ENCODE measurements around the gene PRPSAP1.

DNA sequence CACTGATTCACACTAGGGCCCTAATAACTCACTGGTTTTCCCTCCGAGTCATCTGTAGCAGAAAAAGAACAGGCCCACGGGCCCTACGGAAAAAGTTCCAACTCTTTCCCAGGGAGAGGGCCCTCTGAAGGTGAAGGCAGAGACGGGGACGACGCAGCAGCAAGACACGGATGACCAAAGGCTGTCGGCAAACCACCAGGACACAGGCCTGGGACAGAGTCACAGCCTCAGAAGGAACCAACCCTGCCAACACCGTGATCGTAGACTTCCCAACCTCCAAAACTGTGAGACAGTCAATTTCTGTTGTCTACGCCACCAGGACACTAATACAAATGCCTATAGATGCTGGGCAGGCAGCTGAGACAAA lies 25.5 kb upstream of the PRPSAP1 start:
- no peak for TF ChIP-seq GATA2 (IDR thresholded peaks at IDR 0.05; ENCODE audit: low read depth, low read length)
- TF ChIP-seq GATA3 (IDR thresholded peaks at IDR 0.05; ENCODE audit: low read depth, low read length) = no peak
